GM20000 (cell line): ENCODE data around the gene DHRS13.

Source experiments
- DNase-seq: peaks from one replicate; pipeline ENCODE4 v3.0.0; 2012; ENCODE audit warnings: low spot score
- TF ChIP-seq, protein P1 (sequence below): IDR thresholded peaks from 2 replicates; pipeline ENCODE4 v1.5.1; 2012; ENCODE audit warnings: mild to moderate bottlenecking, control low read depth; ENCODE audit errors: extremely low read depth, missing control alignments

DHRS13 gene

DNA sequence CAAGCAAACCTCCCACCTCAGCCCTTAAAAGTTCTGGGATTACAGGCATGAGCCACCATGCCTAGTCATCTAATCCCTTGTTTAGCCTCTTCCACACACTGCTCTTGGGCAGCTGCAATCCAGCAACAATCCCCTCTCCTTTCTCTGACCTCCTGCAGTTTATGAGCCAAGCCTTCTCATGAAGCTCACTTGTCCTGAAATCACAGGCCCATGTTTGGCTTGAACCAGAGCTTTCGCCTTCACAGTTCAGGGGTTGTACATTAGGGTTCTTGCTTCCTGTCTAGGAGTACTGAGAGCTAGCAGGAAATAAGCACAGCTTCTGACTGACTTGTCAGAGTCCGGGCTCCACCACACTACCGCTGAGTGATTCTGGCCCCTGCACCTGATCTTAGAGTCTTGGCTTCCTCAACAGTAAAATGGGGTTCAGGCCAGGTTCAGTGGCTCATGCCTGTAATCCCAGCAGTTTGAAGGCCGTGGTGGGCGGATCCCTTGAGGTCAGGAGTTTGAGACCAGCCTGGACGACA, 31.8 kb downstream of the DHRS13 start:
- TF ChIP-seq, protein P1, sequence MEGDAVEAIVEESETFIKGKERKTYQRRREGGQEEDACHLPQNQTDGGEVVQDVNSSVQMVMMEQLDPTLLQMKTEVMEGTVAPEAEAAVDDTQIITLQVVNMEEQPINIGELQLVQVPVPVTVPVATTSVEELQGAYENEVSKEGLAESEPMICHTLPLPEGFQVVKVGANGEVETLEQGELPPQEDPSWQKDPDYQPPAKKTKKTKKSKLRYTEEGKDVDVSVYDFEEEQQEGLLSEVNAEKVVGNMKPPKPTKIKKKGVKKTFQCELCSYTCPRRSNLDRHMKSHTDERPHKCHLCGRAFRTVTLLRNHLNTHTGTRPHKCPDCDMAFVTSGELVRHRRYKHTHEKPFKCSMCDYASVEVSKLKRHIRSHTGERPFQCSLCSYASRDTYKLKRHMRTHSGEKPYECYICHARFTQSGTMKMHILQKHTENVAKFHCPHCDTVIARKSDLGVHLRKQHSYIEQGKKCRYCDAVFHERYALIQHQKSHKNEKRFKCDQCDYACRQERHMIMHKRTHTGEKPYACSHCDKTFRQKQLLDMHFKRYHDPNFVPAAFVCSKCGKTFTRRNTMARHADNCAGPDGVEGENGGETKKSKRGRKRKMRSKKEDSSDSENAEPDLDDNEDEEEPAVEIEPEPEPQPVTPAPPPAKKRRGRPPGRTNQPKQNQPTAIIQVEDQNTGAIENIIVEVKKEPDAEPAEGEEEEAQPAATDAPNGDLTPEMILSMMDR = no peak
- peak; percentile 84 for DNase-seq

DNA sequence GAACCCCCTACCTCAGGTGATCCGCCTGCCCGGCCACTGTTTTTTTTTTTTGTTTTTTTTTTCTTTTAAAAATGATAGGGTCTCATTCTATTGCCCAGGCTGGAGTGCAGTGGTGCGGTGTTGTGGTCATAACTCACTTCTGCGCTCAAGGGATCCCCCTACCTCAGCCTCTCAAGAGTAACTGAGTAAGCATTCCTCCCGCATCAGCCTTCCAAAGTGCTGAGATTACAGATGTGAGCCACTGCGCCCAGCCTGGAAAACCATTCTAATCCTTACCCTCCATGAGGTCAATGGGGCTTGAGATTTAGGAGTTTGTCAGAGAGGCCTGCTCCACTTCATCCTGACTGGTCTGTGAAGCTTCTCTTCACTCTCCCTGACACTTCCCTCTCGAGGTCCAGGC, 35.6 kb downstream of the DHRS13 start:
- DNase-seq = no peak
- TF ChIP-seq, protein P1 = no peak

DNA sequence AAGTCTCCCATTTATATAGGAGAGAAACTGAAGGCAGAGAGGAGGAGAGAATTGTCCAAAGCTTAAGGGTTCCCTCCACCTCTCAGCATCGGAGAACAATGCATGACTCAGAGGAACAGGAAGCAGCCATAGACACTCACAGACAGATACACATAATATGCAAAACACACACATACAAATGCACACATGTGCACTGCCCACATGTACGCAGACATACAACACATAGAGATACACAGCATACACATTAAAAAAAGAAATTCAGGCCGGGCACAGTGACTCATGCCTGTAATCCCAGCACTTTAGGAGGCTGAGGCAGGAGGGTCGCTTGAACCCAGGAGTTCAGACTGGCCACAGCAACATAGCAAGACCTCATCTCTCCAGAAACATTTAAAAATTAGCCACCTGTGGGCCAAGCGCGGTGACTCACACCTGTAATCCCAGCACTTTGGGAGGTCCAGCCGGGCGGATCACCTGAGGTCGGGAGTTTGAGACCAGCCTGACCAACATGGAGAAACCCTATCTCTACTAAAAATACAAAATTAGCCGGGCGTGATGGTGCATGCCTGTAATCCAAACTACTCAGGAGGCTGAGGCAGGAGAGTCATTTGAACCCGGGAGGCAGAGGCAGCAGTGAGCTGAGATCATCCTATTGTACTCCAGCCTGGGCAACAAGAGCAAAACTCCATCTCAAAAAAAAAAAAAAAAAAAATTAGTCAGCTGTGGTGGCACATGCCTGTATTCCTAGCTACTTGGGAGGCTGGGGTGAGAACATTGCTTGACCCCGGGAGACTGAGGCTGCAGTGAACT, 36.7 kb downstream of the DHRS13 start:
- TF ChIP-seq, protein P1 = no peak
- DNase-seq = no peak

DNA sequence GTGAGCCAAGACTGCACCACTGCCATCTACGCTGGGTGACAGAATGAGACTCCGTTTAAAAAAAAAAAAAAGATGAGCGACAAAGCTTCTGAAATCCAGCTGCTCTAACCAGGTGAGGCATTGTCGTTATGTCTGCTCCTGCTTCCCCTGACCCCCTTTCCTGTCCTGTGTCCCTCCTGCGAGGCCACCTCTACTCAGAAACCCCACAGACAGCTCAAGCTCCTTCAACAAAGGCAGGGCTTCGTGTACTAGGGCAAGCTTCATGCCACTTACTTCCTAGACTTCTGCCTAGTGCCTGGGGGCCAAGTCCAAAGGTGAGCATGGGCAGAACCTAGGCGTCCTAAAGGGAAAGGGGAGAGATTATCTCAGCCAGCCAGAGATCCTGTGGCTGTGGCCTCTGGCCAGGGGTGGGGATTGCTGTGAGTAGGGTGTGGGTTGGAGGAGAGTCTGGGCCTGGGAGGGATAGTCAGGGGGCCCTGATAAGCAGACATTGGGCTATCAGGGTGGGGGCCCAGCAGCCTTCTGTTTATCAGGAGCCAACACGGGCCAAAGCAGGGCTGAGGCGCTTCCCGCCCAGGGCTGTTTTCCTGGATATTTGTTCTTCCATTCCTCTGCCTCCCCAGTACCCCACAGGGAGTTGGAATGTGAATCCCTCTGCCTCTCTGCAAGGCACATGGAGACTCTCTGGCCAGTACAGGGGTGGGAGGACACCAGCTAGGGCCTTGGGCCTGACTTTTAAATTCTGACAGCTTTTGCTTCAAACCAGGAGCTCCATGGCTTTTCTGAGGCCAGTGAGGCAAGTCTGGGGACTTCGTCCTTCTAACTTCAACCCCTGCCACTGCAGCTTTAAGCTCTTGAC, 37.7 kb downstream of the DHRS13 start:
- TF ChIP-seq, protein P1 = no peak

DNA sequence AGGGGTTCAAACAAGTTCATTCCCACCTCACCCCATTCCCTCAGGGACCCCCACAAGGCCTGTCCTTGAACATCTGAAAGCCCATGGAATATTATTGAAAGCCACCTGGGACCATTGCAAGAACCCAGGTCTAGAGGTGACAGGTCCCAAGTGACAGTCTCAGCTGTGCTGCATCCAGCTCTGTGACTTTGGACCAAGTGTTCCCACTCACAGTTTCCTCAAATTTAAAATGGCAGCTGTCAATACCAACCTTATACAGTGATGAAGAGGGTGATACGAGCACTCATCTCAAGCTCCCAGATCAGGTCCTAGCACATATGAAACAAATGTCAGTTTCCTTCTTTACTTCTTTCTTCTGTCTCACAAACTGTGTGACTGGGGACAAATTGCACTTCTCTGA, 38.9 kb downstream of the DHRS13 start:
- TF ChIP-seq, protein P1 = no peak
- no peak for DNase-seq

More for the DNA sequence above, 37.7 kb downstream of the DHRS13 start:
- no peak for DNase-seq

DNA sequence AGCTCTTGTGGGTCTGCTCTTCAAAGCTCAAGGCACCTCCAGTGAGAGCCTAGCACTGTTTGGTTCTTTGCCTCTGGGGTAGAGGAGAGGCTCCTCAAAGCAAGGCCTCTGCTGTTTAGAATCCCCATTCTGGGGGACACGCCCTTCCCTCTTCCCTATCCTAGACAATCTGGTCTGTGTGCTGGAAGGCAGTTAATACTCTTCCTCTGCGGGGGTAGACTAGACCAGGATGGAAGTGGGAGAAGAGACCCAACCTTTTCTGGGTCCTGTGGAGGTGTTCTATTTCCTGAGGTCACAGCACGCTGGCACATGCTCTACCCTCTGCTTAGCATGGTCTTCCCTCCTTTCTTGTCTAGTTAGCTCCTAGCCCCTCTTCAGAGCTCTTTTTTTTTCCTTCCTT, 40.3 kb downstream of the DHRS13 start:
- TF ChIP-seq, protein P1 = no peak
- DNase-seq = no peak
